GM12878 (cell line): Measurements from ENCODE around the gene STAMBPL1. TPM values are rescaled to one million over a fixed set of nuclear protein-coding genes. Genes with fewer than 3 reads are reported as not detected.

ENCODE experiments used
- ATAC-seq: fragments of 200-7000 bp; cut with Tn5 transposase; 3 replicates; pipeline ENCODE4 v1.9.1; 2020; ENCODE audit warnings: mild to moderate bottlenecking, moderate library complexity
- BruUV-seq: library from RNA; stranded (reverse); fragments of 400-500 nt; replicated peaks from 2 replicates; lab custom pipeline; 2021; lab: Mats Ljungman, UMichigan
- CTCF ChIA-PET: fragments of 300-600 bp; sonication (Branson Sonifier 250); formaldehyde crosslinking; extraction: SDS; loops from one replicate; lab custom pipeline; 2021; ENCODE audit warnings: inconsistent platforms; lab: Yijun Ruan, JAX
- POLR2A ChIA-PET: fragments of 350-600 bp; formaldehyde crosslinking; extraction: SDS; loops from one replicate; lab custom pipeline; 2021; ENCODE audit warnings: inconsistent platforms; lab: Charles Lee
- RAD21 ChIA-PET: fragments of 300-600 bp; sonication (Branson Sonifier 250); formaldehyde crosslinking; loops from one replicate; lab custom pipeline; 2023; ENCODE audit warnings: antibody characterized with exemption; ENCODE audit not compliant: unreplicated experiment; lab: Charles Lee
- SMC1A ChIA-PET: fragments of 300-600 bp; sonication (Branson Sonifier 250); formaldehyde crosslinking; loops from one replicate; lab custom pipeline; 2023; ENCODE audit not compliant: unreplicated experiment, uncharacterized antibody; lab: Charles Lee
- DNase-seq: peaks from one replicate; pipeline ENCODE4 v3.0.0-alpha.2; 2011; ENCODE audit warnings: low read depth, low spot score
- FAIRE-seq: peaks from 3 replicates; lab custom pipeline; 2011; peaks lifted over from hg19 to GRCh38; lab: Jason Lieb, UNC
- H2AFZ ChIP-seq: 2 replicates; pipeline ENCODE4 v1.6.0; 2011; ENCODE audit warnings: low read depth, low read length, control low read depth; ENCODE audit not compliant: control insufficient read depth
- H3K27ac ChIP-seq: 2 replicates; pipeline ENCODE4 v1.5.1; 2011; ENCODE audit warnings: control low read depth; ENCODE audit not compliant: control insufficient read depth, insufficient read depth
- H3K27me3 ChIP-seq, 2 experiments: replicated peaks in 1 of 2; 2 replicates each; pipeline versions ENCODE4 v1.6.0 to v1.6.1; 2011; ENCODE audit warnings: low read length in 1 of 2; ENCODE audit not compliant: control insufficient read depth in 2 of 2, insufficient read depth in 2 of 2
- H3K36me3 ChIP-seq, 2 experiments: 2 replicates each; pipeline ENCODE4 v1.5.1; 2011; ENCODE audit warnings: low read length in 1 of 2; ENCODE audit not compliant: control insufficient read depth in 2 of 2, insufficient read depth in 2 of 2
- H3K4me1 ChIP-seq: 2 replicates; pipeline ENCODE4 v1.6.1; 2011; ENCODE audit warnings: mild to moderate bottlenecking, low read length, moderate library complexity, mixed read lengths; ENCODE audit not compliant: control insufficient read depth, insufficient read depth
- H3K4me2 ChIP-seq: 2 replicates; pipeline ENCODE4 v1.6.0; 2011; ENCODE audit warnings: control low read depth; ENCODE audit not compliant: control insufficient read depth, insufficient read depth
- H3K4me3 ChIP-seq: fragments of 200-600 bp; sonication (generic); 2 replicates; pipeline ENCODE4 v1.5.1; 2016
- H3K79me2 ChIP-seq: 2 replicates; pipeline ENCODE4 v1.6.0; 2011; ENCODE audit warnings: low read length; ENCODE audit not compliant: control insufficient read depth, insufficient read depth
- H3K9ac ChIP-seq: 2 replicates; pipeline ENCODE4 v1.8.0; 2011; ENCODE audit warnings: low read length, control low read depth, mixed read lengths; ENCODE audit not compliant: control insufficient read depth, insufficient read depth
- H3K9me3 ChIP-seq: replicated peaks from 3 replicates; pipeline ENCODE4 v1.5.1; 2011; ENCODE audit warnings: mild to moderate bottlenecking, low read length; ENCODE audit not compliant: control insufficient read depth, insufficient read depth
- H4K20me1 ChIP-seq: 2 replicates; pipeline ENCODE4 v1.6.0; 2011; ENCODE audit not compliant: control insufficient read depth, insufficient read depth
- BCL11A ChIP-seq: IDR thresholded peaks from 2 replicates; pipeline ENCODE4 v1.6.1; 2011; ENCODE audit warnings: low read depth, low read length
- CBX3 ChIP-seq: fragments of 200-600 bp; sonication (generic); IDR thresholded peaks from 2 replicates; pipeline ENCODE4 v1.6.1; 2016; ENCODE audit warnings: low read depth, borderline replicate concordance
- CBX5 ChIP-seq: sonication (generic); IDR thresholded peaks from 2 replicates; pipeline ENCODE4 v1.6.1; 2016; ENCODE audit warnings: low read depth, moderate library complexity, mild to moderate bottlenecking, inconsistent platforms
- CEBPB ChIP-seq, 2 experiments: fragments of 150-350 bp in 1 of 2; IDR thresholded peaks; 2 replicates each; pipeline ENCODE4 v1.6.1; 2012 to 2014; ENCODE audit warnings: low read depth in 2 of 2, low read length in 2 of 2, borderline replicate concordance in 1 of 2, inconsistent platforms in 1 of 2
- E2F8 ChIP-seq: fragments of 450-650 bp; IDR thresholded peaks from 2 replicates; pipeline ENCODE4 v1.6.1; 2018; ENCODE audit warnings: mild to moderate bottlenecking, low read depth, moderate library complexity; ENCODE audit not compliant: partially characterized antibody
- IRF5 ChIP-seq: fragments of 450-650 bp; IDR thresholded peaks from 2 replicates; pipeline ENCODE4 v1.6.1; 2017; ENCODE audit warnings: borderline replicate concordance
- NFXL1 ChIP-seq: fragments of 450-650 bp; IDR thresholded peaks from 2 replicates; pipeline ENCODE4 v1.6.1; 2017; ENCODE audit warnings: antibody characterized with exemption, mild to moderate bottlenecking, borderline replicate concordance
- SREBF1 ChIP-seq: IDR thresholded peaks from 2 replicates; pipeline ENCODE4 v1.6.1; 2012; ENCODE audit warnings: mild to moderate bottlenecking, low read length
- SREBF2 ChIP-seq: IDR thresholded peaks from 2 replicates; pipeline ENCODE4 v1.6.1; 2012; ENCODE audit warnings: mild to moderate bottlenecking, low read length
- YY1 ChIP-seq: IDR thresholded peaks from 2 replicates; pipeline ENCODE4 v1.6.1; 2011; ENCODE audit warnings: low read depth, mild to moderate bottlenecking, low read length
- ZBTB40 ChIP-seq: fragments of 450-650 bp; IDR thresholded peaks from 2 replicates; pipeline ENCODE4 v1.6.1; 2016; ENCODE audit warnings: mild to moderate bottlenecking, moderate library complexity, borderline replicate concordance
- ZNF24 ChIP-seq: fragments of 450-650 bp; IDR thresholded peaks from 2 replicates; pipeline ENCODE4 v1.6.1; 2017; ENCODE audit warnings: antibody characterized with exemption, mild to moderate bottlenecking
- ZSCAN29 ChIP-seq: fragments of 450-650 bp; IDR thresholded peaks from 2 replicates; pipeline ENCODE4 v1.6.1; 2017; ENCODE audit warnings: mild to moderate bottlenecking, moderate library complexity
- in situ Hi-C: fragments of 300-500 bp; cut with MboI; formaldehyde crosslinking; loops from 9 replicates; pipeline ENCODE4 v1.14.3; 2018; ENCODE audit warnings: mixed read lengths
- intact Hi-C: fragments of 100-400 bp; cut with micrococcal nuclease; formaldehyde crosslinking; loops from one replicate; pipeline ENCODE4 v1.14.2; 2022; ENCODE audit not compliant: unreplicated experiment
- polyA plus RNA-seq, 11 experiments: library from polyadenylated mRNA; depleted of rRNA in 4 of 11; unstranded in 6 of 11; stranded (reverse) in 5 of 11; fragments of >200 nt; fragmentation: Nextera tagmentation in 4 of 11; fragmentation: Illumina TruSeq in 1 of 11; extraction: Ambion mirVana in 4 of 11; extraction: Trizol in 1 of 11; gene quantifications; 1 replicate in 1 of 11; 2 replicates in 10 of 11; pipeline versions ENCODE4 v1.2.1 to v1.2.3, GENCODE V29; 2011 to 2016; ENCODE audit warnings: inconsistent platforms in 2 of 11, missing spikeins in 2 of 11, low read depth in 1 of 11
- total RNA-seq, 4 experiments: library from RNA; depleted of rRNA in 3 of 4; stranded (reverse); fragments of >200 nt in 3 of 4; fragmentation: Illumina TruSeq in 1 of 4; extraction: Trizol in 1 of 4; gene quantifications; 2 replicates each; pipeline versions ENCODE4 v1.2.1 to v1.2.3, GENCODE V29; 2013 to 2021

STAMBPL1 gene
- total and polyA plus RNA-seq, 10 of the 15 experiments (the other 5 are each of a cell fraction or from before 2014, with no cell fraction given), result 7.5 to 44.1 (median 25.4) TPM

- Histone ChIP-seq H2AFZ (no peak overlapping the region), H3K4me1 (peaks cover 11% of the 10 kb centered on the region), H3K27me3 (no peaks in the 10 kb centered on the region), H4K20me1 (no peaks in the 10 kb centered on the region), H3K27ac (no peak overlapping the region), H3K4me3 (no peak overlapping the region), H3K79me2 (no peaks in the 10 kb centered on the region), H3K4me2 (no peak overlapping the region), H3K9ac (no peak overlapping the region), H3K36me3 (no peaks in the 10 kb centered on the region), H3K9me3 (no peaks in the 10 kb centered on the region)
- DNase-seq, result no peak
- in situ Hi-C loops, result no loop called here
- ChIA-PET SMC1A (interaction anchor here (1.1 to 18.0 kb wide), 8 partner anchors 9 to 237 kb away, joined by 3 to 575 read pairs (median 5); no protein-coding TSS in a partner anchor), POLR2A (interaction anchor here (7.3 kb wide), 1 partner anchor 100 kb away, joined by 64 read pairs; no protein-coding TSS in a partner anchor), RAD21 (interaction anchor here (1.0 to 7.8 kb wide), 3 partner anchors 99 to 155 kb away, joined by 3 to 390 read pairs (median 5); no protein-coding TSS in a partner anchor), CTCF (interaction anchor here (1.0 to 22.7 kb wide), 9 partner anchors 8 to 159 kb away, joined by 3 to 895 read pairs (median 14); no protein-coding TSS in a partner anchor)
- BruUV-seq, result no TSS peak
- no peak for FAIRE-seq
- intact Hi-C loops, result no loop called here
- ATAC-seq, result no peak
- no peak for TF ChIP-seq ZNF24
- TF ChIP-seq SREBF2, result no peak
- TF ChIP-seq CEBPB (IDR thresholded peaks at IDR 0.05; ENCODE audit: borderline replicate concordance in 1 of 2, low read depth in 2 of 2, low read length in 2 of 2), result no peak
- no peak for TF ChIP-seq BCL11A
- no peak for TF ChIP-seq ZSCAN29
- no peak for TF ChIP-seq CBX5
- TF ChIP-seq SREBF1, result no peak
- TF ChIP-seq CBX3, result no peak
- TF ChIP-seq NFXL1, result no peak
- no peak for TF ChIP-seq E2F8
- TF ChIP-seq YY1, result no peak
- TF ChIP-seq ZBTB40, result no peak
- TF ChIP-seq IRF5, result no peak
Observed at GRCh38 chr10:88832376-88832775, 47.7 kb upstream of the STAMBPL1 start.
